ENCODE measurements around the gene CD180.

- TF ChIP-seq, protein P1, sequence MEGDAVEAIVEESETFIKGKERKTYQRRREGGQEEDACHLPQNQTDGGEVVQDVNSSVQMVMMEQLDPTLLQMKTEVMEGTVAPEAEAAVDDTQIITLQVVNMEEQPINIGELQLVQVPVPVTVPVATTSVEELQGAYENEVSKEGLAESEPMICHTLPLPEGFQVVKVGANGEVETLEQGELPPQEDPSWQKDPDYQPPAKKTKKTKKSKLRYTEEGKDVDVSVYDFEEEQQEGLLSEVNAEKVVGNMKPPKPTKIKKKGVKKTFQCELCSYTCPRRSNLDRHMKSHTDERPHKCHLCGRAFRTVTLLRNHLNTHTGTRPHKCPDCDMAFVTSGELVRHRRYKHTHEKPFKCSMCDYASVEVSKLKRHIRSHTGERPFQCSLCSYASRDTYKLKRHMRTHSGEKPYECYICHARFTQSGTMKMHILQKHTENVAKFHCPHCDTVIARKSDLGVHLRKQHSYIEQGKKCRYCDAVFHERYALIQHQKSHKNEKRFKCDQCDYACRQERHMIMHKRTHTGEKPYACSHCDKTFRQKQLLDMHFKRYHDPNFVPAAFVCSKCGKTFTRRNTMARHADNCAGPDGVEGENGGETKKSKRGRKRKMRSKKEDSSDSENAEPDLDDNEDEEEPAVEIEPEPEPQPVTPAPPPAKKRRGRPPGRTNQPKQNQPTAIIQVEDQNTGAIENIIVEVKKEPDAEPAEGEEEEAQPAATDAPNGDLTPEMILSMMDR (conservative IDR thresholded peaks at IDR 0.05 in 1 of 2, IDR thresholded peaks at IDR 0.05 in 1 of 2; ENCODE audit: low read depth in 1 of 2, low read length in 2 of 2) = no peak
- TF ChIP-seq EZH2 (IDR thresholded peaks at IDR 0.05; ENCODE audit: low read length, missing control alignments) = no peak
Observed at GRCh38 chr5:67201897-67202549, 5.4 kb upstream of the CD180 start.
